Neural crest cell (in vitro differentiated cells): ENCODE results near the gene EEPD1. TPM values are rescaled to one million over a fixed set of nuclear protein-coding genes. Genes with fewer than 3 reads are reported as not detected.
"Not testable (repeated sequence)": the region's sequence is repeated elsewhere in the genome, so short reads cannot be mapped to it uniquely, and the experiment has no call there.

Experiments
- DNase-seq: peaks from one replicate; pipeline ENCODE4 v3.0.0; 2021; ENCODE audit warnings: low read depth, mixed read lengths, low spot score
- H3K27ac Mint-ChIP-seq: one replicate; pipeline ENCODE4 v1.8.0; 2021; ENCODE audit warnings: mild to moderate bottlenecking, mixed read lengths; ENCODE audit not compliant: unreplicated experiment
- H3K27me3 Mint-ChIP-seq: 2 replicates; pipeline ENCODE4 v1.8.0; 2021; ENCODE audit warnings: low read depth, mild to moderate bottlenecking, mixed read lengths
- H3K36me3 Mint-ChIP-seq: 2 replicates; pipeline ENCODE4 v1.8.0; 2021; ENCODE audit warnings: low read depth, mild to moderate bottlenecking, mixed read lengths
- H3K4me1 Mint-ChIP-seq: 2 replicates; pipeline ENCODE4 v1.8.0; 2021; ENCODE audit warnings: mixed read lengths
- H3K4me3 Mint-ChIP-seq: one replicate; pipeline ENCODE4 v1.8.0; 2021; ENCODE audit warnings: mild to moderate bottlenecking, mixed read lengths
- H3K9me3 Mint-ChIP-seq: 2 replicates; pipeline ENCODE4 v1.8.0; 2021; ENCODE audit warnings: mixed read lengths
- total RNA-seq: library from RNA; stranded (reverse); gene quantifications from 2 replicates; pipeline ENCODE4 v1.2.1, GENCODE V29; 2021
- TF ChIP-seq, protein P1 (sequence below): fragments of 200-600 bp; sonication (generic); conservative IDR thresholded peaks from 2 replicates; pipeline ENCODE4 v1.5.0; 2021; ENCODE audit warnings: antibody characterized with exemption, mild to moderate bottlenecking

The EEPD1 gene
- total RNA-seq, 1 donor from 2014 or later = 5.5 TPM

DNA sequence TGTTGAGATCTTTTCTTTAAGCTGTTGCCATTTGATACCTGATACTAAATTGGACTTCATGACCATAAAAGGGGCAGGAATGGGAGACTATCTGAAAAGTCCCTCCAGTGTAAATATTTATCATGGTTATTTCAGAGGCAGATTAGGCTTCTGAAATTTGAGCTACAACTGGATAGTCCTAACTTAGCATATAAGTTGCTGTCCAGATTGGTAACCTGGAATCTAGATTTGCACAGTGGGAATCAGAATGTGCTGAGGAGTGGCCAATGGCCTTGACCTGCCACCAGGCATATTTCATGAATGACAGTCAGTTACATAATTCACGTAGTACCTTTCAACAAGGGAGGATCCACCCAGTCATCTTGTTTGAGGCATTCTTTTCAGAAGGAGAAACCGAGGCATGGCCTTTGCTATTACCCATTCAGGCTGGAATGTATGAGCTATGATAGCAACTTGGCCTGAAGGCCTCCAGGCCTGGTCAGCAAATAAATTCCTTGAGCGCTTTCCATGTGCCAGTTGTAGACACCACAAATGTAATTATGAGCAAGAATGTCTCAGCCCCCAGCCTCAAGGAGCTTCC is 80.0 kb downstream of the EEPD1 start:
- no peaks in the 10 kb centered on the region for H3K4me1 Mint-ChIP-seq
- no peak overlapping the region for H3K27ac Mint-ChIP-seq
- no peaks in the 10 kb centered on the region for H3K36me3 Mint-ChIP-seq
- H3K9me3 Mint-ChIP-seq = no peaks in the 10 kb centered on the region
- DNase-seq = no peak
- no peak overlapping the region for H3K4me3 Mint-ChIP-seq
- TF ChIP-seq, protein P1, sequence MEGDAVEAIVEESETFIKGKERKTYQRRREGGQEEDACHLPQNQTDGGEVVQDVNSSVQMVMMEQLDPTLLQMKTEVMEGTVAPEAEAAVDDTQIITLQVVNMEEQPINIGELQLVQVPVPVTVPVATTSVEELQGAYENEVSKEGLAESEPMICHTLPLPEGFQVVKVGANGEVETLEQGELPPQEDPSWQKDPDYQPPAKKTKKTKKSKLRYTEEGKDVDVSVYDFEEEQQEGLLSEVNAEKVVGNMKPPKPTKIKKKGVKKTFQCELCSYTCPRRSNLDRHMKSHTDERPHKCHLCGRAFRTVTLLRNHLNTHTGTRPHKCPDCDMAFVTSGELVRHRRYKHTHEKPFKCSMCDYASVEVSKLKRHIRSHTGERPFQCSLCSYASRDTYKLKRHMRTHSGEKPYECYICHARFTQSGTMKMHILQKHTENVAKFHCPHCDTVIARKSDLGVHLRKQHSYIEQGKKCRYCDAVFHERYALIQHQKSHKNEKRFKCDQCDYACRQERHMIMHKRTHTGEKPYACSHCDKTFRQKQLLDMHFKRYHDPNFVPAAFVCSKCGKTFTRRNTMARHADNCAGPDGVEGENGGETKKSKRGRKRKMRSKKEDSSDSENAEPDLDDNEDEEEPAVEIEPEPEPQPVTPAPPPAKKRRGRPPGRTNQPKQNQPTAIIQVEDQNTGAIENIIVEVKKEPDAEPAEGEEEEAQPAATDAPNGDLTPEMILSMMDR = no peak
- no peaks in the 10 kb centered on the region for H3K27me3 Mint-ChIP-seq

DNA sequence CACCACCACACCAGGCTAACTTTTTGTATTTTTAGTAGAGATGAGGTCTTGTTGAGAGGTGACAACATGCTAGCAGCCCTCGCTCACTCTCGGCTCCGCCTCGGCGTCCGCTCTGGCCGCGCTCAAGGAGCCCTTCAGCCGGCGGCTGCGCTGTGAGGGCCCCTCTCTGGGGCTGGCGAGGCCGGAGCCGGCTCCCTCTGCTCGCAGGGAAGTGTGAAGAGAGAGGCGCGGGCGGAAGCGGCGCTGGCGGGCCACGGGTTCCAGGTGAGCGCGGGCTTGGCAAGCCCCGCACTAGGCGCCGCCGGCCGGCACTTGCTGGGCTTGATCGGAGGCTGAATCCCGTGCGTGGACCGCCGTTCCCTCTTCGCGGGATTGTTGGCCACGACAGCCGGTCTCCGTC is 83.0 kb downstream of the EEPD1 start:
- H3K36me3 Mint-ChIP-seq = peaks cover 3% of the 10 kb centered on the region
- H3K4me3 Mint-ChIP-seq = no peak overlapping the region
- no peak overlapping the region for H3K27ac Mint-ChIP-seq
- DNase-seq = no peak
- no peaks in the 10 kb centered on the region for H3K4me1 Mint-ChIP-seq
- peaks cover 3% of the 10 kb centered on the region for H3K9me3 Mint-ChIP-seq
- TF ChIP-seq, protein P1 = no peak
- no peaks in the 10 kb centered on the region for H3K27me3 Mint-ChIP-seq

DNA sequence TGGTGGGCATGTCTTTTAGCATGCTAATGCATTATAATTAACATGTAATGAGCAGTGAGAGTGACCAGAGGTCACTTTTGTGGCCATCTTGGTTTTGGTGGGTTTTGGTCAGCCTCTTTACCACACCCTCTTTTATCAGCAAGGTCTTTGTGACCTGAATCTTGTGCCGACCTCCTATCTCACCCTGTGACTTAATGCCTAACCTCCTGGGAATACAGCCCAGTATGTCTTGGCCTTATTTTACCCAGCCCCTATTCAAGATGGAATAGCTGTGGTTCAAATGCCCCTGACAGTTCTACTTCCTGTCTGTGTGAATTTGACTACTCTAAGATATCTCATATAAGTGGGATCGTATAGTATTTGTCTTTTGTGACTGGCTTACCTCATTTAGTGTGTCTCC is 85.1 kb downstream of the EEPD1 start:
- TF ChIP-seq, protein P1 = no peak
- peaks cover 3% of the 10 kb centered on the region for H3K36me3 Mint-ChIP-seq
- no peaks in the 10 kb centered on the region for H3K4me1 Mint-ChIP-seq
- no peak for DNase-seq
- H3K4me3 Mint-ChIP-seq = no peak overlapping the region
- H3K27ac Mint-ChIP-seq = no peak overlapping the region
- peaks cover 3% of the 10 kb centered on the region for H3K9me3 Mint-ChIP-seq
- H3K27me3 Mint-ChIP-seq = no peaks in the 10 kb centered on the region

DNA sequence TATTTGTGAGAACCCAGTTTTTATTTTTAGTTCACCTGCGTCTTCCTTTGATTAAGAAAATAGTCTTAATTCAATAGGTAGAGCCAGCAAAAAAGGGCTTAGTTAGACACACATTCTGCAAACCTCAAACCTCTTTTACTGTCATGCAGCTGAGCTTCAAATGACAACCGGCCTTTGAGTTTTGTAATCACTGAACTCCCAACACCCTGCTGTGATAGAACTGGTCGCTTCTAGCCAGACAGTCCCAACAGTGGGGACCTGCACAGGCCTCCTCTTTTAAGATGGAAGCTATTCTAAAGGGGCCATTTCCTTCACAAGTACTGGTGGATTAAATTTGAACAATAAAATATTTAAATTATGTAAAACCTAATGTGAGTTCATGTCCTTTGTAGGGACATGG is 90.3 kb downstream of the EEPD1 start:
- not testable (repeated sequence) for H3K27me3 Mint-ChIP-seq, H3K9me3 Mint-ChIP-seq, H3K4me1 Mint-ChIP-seq, H3K27ac Mint-ChIP-seq, H3K4me3 Mint-ChIP-seq, DNase-seq, H3K36me3 Mint-ChIP-seq

DNA sequence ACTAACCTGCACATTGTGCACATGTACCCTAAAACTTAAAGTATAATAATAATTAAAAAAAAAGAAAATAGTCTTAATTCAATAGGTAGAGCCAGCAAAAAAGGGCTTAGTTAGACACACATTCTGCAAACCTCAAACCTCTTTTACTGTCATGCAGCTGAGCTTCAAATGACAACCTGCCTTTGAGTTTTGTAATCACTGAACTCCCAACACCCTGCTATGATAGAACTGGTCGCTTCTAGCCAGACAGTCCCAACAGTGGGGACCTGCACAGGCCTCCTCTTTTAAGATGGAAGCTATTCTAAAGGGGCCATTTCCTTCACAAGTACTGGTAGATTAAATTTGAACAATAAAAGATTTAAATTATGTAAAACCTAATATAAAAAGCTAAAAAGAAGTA is 90.9 kb downstream of the EEPD1 start:
- H3K27ac Mint-ChIP-seq = not testable (repeated sequence)

DNA sequence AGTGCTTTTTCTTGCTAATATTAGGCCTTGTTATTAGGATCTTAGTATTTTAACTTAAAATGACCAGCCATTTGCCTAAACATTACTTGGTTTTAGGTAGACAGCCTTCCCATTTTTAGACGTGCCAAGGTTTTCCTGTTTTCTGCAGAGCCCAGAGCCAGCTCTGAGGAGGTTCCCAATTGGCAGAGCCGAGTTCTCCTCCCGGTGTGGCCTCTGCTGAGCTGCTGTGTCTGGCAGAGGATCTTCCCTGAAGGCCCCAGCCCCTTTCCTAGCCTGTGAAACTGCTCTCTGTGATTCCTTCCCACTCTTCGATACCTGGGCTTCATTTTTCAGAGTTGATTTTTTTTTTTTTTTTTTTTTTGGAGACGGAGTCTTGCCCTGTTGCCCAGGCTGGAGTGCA is 91.4 kb downstream of the EEPD1 start:
- TF ChIP-seq, protein P1 = no peak
- Mint-ChIP-seq H3K4me1 (no peaks in the 10 kb centered on the region), H3K27ac (no peak overlapping the region)

More for the DNA sequence above, 90.9 kb downstream of the EEPD1 start:
- H3K9me3 Mint-ChIP-seq, H3K36me3 Mint-ChIP-seq, H3K27me3 Mint-ChIP-seq, H3K4me3 Mint-ChIP-seq, DNase-seq, H3K4me1 Mint-ChIP-seq: not testable (repeated sequence)

More for the DNA sequence above, 91.4 kb downstream of the EEPD1 start:
- Mint-ChIP-seq H3K36me3 (peaks cover 3% of the 10 kb centered on the region), H3K4me3 (no peak overlapping the region), H3K9me3 (peaks cover 3% of the 10 kb centered on the region), H3K27me3 (no peaks in the 10 kb centered on the region)
- DNase-seq = no peak
